Thyroid gland (tissue), 4 donors: ENCODE measurements around the gene SRPRB.

Source experiments
- CTCF ChIP-seq, 6 experiments: fragments of 200-600 bp in 3 of 6; fragments of 450-650 bp in 3 of 6; sonication (generic) in 3 of 6; IDR thresholded peaks; one replicate each; pipeline ENCODE4 v1.5.1; 2016 to 2019; ENCODE audit warnings: antibody characterized with exemption in 6 of 6, mild to moderate bottlenecking in 2 of 6, inconsistent platforms in 1 of 6, moderate library complexity in 1 of 6
- POLR2A ChIP-seq, 2 donors: fragments of 450-650 bp; IDR thresholded peaks; one replicate each; pipeline ENCODE4 v1.6.1; 2017; ENCODE audit warnings: antibody characterized with exemption in 2 of 2, mild to moderate bottlenecking in 2 of 2, moderate library complexity in 1 of 2

GRCh38 chr3:133851266-133851906, 45.8 kb downstream of the SRPRB start:
- TF ChIP-seq POLR2A (IDR thresholded peaks at IDR 0.05): no peak
- no peak for TF ChIP-seq CTCF (IDR thresholded peaks at IDR 0.05)
